Neural cell (in vitro differentiated cells): ENCODE results near the gene CLPSL1. TPM values are rescaled to one million over a fixed set of nuclear protein-coding genes. Genes with fewer than 3 reads are reported as not detected.

Experiments
- H2AFZ ChIP-seq: fragments of 200-600, 300-800 bp; sonication (generic), shearing (Covaris generic); 2 replicates; pipeline ENCODE4 v1.6.0; 2014; ENCODE audit warnings: low read depth, mild to moderate bottlenecking, antibody characterized with exemption, low read length, moderate library complexity
- H3F3A ChIP-seq: fragments of 200-600 bp; shearing (Covaris generic); 2 replicates; pipeline ENCODE4 v1.6.1; 2016; ENCODE audit warnings: mild to moderate bottlenecking, moderate library complexity, mixed read lengths, antibody characterized with exemption, low read length; ENCODE audit not compliant: insufficient read depth, poor library complexity, severe bottlenecking
- H3K27ac ChIP-seq: fragments of 200-600, 300-800 bp; sonication (generic), shearing (Covaris generic); 2 replicates; pipeline ENCODE4 v1.5.1; 2014; ENCODE audit warnings: mild to moderate bottlenecking, low read length, moderate library complexity
- H3K27me3 ChIP-seq: fragments of 300-800, 200-600 bp; sonication (generic), shearing (Covaris generic); 2 replicates; pipeline ENCODE4 v1.6.0; 2014; ENCODE audit warnings: mild to moderate bottlenecking, low read depth, low read length, moderate library complexity; ENCODE audit not compliant: insufficient read depth
- H3K36me3 ChIP-seq: fragments of 300-800, 200-600 bp; sonication (generic), shearing (Covaris generic); 2 replicates; pipeline ENCODE4 v1.5.1; 2014; ENCODE audit warnings: mild to moderate bottlenecking, antibody characterized with exemption, low read length, moderate library complexity; ENCODE audit not compliant: insufficient read depth
- H3K4me2 ChIP-seq: fragments of 300-800, 200-600 bp; sonication (generic), shearing (Covaris generic); 2 replicates; pipeline ENCODE4 v1.6.0; 2014; ENCODE audit warnings: mild to moderate bottlenecking, low read length
- H3K4me3 ChIP-seq: fragments of 300-800, 200-600 bp; sonication (generic), shearing (Covaris generic); 2 replicates; pipeline ENCODE4 v1.5.1; 2014; ENCODE audit warnings: mild to moderate bottlenecking, low read length, moderate library complexity
- H3K79me2 ChIP-seq: fragments of 200-600 bp; shearing (Covaris generic); replicated peaks from 2 replicates; pipeline ENCODE4 v1.6.0; 2014; ENCODE audit warnings: mild to moderate bottlenecking, low read length, moderate library complexity; ENCODE audit not compliant: insufficient read depth
- H3K9ac ChIP-seq: fragments of 300-800, 200-600 bp; sonication (generic), shearing (Covaris generic); 2 replicates; pipeline ENCODE4 v1.6.1; 2016; ENCODE audit warnings: mild to moderate bottlenecking, low read length, mixed read lengths
- H3K9me2 ChIP-seq: fragments of 200-600 bp; shearing (Covaris generic); 2 replicates; pipeline ENCODE4 v1.6.1; 2016; ENCODE audit warnings: mild to moderate bottlenecking, low read length, mixed read lengths; ENCODE audit not compliant: insufficient read depth
- H3K9me3 ChIP-seq: fragments of 200-600, 300-800 bp; sonication (generic), shearing (Covaris generic); 2 replicates; pipeline ENCODE4 v1.6.1; 2016; ENCODE audit warnings: mild to moderate bottlenecking, mixed run types, low read length, moderate library complexity, mixed read lengths
- H4K20me1 ChIP-seq: fragments of 200-600 bp; shearing (Covaris generic); 2 replicates; pipeline ENCODE4 v1.6.1; 2016; ENCODE audit warnings: mild to moderate bottlenecking, mixed run types; ENCODE audit not compliant: insufficient read depth
- CTCF ChIP-seq: fragments of 450-650 bp; IDR thresholded peaks from 2 replicates; pipeline ENCODE4 v1.5.1; 2014; ENCODE audit warnings: antibody characterized with exemption, mild to moderate bottlenecking, moderate library complexity; ENCODE audit not compliant: poor library complexity, severe bottlenecking
- EP300 ChIP-seq: fragments of 450-650 bp; conservative IDR thresholded peaks from 2 replicates; pipeline ENCODE4 v1.6.1; 2014; ENCODE audit warnings: antibody characterized with exemption, mild to moderate bottlenecking, moderate library complexity; ENCODE audit not compliant: poor library complexity, severe bottlenecking
- EZH2 ChIP-seq: fragments of 200-600, 300-800 bp; shearing (Covaris generic), sonication (generic); IDR thresholded peaks from 2 replicates; pipeline ENCODE4 v1.6.1; 2014; ENCODE audit warnings: antibody characterized with exemption, low read length, borderline replicate concordance, mild to moderate bottlenecking; ENCODE audit not compliant: insufficient read depth, poor library complexity, severe bottlenecking
- MXI1 ChIP-seq: fragments of 450-650 bp; conservative IDR thresholded peaks from 2 replicates; pipeline ENCODE4 v1.6.1; 2014; ENCODE audit warnings: antibody characterized with exemption, mild to moderate bottlenecking; ENCODE audit not compliant: poor library complexity, severe bottlenecking
- POLR2AphosphoS5 ChIP-seq: IDR thresholded peaks from 2 replicates; pipeline ENCODE4 v1.6.1; 2012
- RAD21 ChIP-seq: fragments of 450-650 bp; conservative IDR thresholded peaks from 2 replicates; pipeline ENCODE4 v1.6.1; 2014; ENCODE audit warnings: antibody characterized with exemption, mild to moderate bottlenecking, moderate library complexity
- REST ChIP-seq: IDR thresholded peaks from 2 replicates; pipeline ENCODE4 v1.6.1; 2012; ENCODE audit warnings: borderline replicate concordance
- SMC3 ChIP-seq: fragments of 450-650 bp; conservative IDR thresholded peaks from 2 replicates; pipeline ENCODE4 v1.6.1; 2014; ENCODE audit warnings: antibody characterized with exemption, mild to moderate bottlenecking, moderate library complexity; ENCODE audit not compliant: poor library complexity
- TAF1 ChIP-seq: IDR thresholded peaks from 2 replicates; pipeline ENCODE4 v1.6.1; 2012; ENCODE audit warnings: low read depth
- polyA plus RNA-seq: library from polyadenylated mRNA; depleted of rRNA; stranded (reverse); fragments of >200 nt; gene quantifications from 2 replicates; pipeline ENCODE4 v1.2.3, GENCODE V29; 2014

CLPSL1 gene
- polyA plus RNA-seq, 1 donor from 2014 or later, result not detected

GRCh38 chr6:35829306-35829705 lies 48.5 kb downstream of the CLPSL1 start:
- H3K27ac ChIP-seq, result no peak overlapping the region
- H3K36me3 ChIP-seq, result no peaks in the 10 kb centered on the region
- no peaks in the 10 kb centered on the region for H3K9me2 ChIP-seq
- H3K4me2 ChIP-seq, result no peak overlapping the region
- no peaks in the 10 kb centered on the region for H4K20me1 ChIP-seq
- H3F3A ChIP-seq, result no peaks in the 10 kb centered on the region
- no peaks in the 10 kb centered on the region for H3K9me3 ChIP-seq
- no peak overlapping the region for H3K4me3 ChIP-seq
- H3K27me3 ChIP-seq, result no peaks in the 10 kb centered on the region
- TF ChIP-seq SMC3, result no peak
- TF ChIP-seq EZH2, result no peak
- TF ChIP-seq EP300, result no peak
- TF ChIP-seq TAF1, result no peak
- TF ChIP-seq CTCF, result no peak
- no peak for TF ChIP-seq REST
- TF ChIP-seq RAD21, result no peak
- no peak for TF ChIP-seq POLR2AphosphoS5
- TF ChIP-seq MXI1, result no peak
- no peak overlapping the region for H3K9ac ChIP-seq
- no peaks in the 10 kb centered on the region for H3K79me2 ChIP-seq
- no peak overlapping the region for H2AFZ ChIP-seq

DNA sequence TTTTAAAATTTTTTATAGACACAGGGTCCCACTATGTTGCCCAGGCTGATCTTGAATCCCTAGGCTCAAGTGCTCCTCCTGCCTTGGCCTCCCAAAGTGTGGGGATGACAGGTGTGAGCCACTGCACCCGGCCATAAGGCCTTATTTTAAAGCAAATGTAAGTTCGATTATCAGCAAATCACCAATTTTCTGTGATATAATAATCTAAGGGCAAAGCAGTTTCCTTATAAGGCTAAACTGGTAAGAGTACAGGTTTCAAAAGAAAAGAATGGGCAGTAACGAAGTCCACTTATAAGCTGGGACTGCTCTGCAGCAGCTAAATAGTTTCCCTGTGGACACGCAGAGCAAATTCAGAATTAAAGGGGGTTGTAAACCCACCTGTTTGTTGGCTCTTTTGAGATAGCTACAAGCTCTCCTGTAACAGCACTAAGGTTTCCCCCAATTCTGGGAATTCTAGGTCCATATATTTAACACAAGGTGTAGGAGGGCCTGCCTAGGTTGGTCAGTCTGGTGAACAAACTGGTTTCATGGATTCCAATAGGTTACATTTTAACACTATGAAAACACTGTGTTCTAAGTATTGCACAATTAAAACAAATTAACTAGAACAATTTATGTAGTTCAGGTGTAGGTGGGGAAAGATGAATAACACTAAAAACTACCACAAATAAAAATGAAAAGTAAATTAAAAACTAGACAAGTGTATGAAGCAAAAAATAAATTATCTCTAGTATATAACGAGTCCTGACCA lies 50.6 kb downstream of the CLPSL1 start:
- Histone ChIP-seq H3K4me2 (no peak overlapping the region), H3K9me3 (no peaks in the 10 kb centered on the region), H3K27me3 (no peaks in the 10 kb centered on the region), H3K4me3 (no peak overlapping the region), H3K9ac (no peak overlapping the region), H4K20me1 (no peaks in the 10 kb centered on the region), H3K79me2 (no peaks in the 10 kb centered on the region), H3K27ac (no peak overlapping the region), H3K36me3 (peaks cover 5% of the 10 kb centered on the region), H3F3A (no peaks in the 10 kb centered on the region), H2AFZ (no peak overlapping the region), H3K9me2 (no peaks in the 10 kb centered on the region)
- TF ChIP-seq MXI1 (no peak), EZH2 (no peak), SMC3 (no peak), REST (no peak), TAF1 (no peak), CTCF (no peak), RAD21 (no peak), EP300 (no peak), POLR2AphosphoS5 (no peak)
